GM06990 (cell line): ENCODE measurements around the gene PCP4L1.

Source experiments
- DNase-seq: peaks from one replicate; pipeline ENCODE4 v3.0.0-alpha.2; 2011; ENCODE audit not compliant: insufficient read length; ENCODE audit errors: extremely low read depth
- H3K27me3 ChIP-seq: replicated peaks from 2 replicates; pipeline ENCODE4 v1.6.0; 2011; ENCODE audit warnings: low read length; ENCODE audit not compliant: control insufficient read depth, insufficient read depth
- H3K36me3 ChIP-seq: 2 replicates; pipeline ENCODE4 v1.5.1; 2011; ENCODE audit warnings: low read length; ENCODE audit not compliant: control insufficient read depth, insufficient read depth
- H3K4me3 ChIP-seq: replicated peaks from 2 replicates; pipeline ENCODE4 v1.5.1; 2011; ENCODE audit warnings: low read depth, mild to moderate bottlenecking, control low read depth, low read length
- CTCF ChIP-seq: IDR thresholded peaks from 2 replicates; pipeline ENCODE4 v1.5.1; 2011; ENCODE audit warnings: low read length, control low read depth, mild to moderate bottlenecking, inconsistent platforms; ENCODE audit not compliant: insufficient read depth, poor library complexity, severe bottlenecking

PCP4L1 gene

GRCh38 chr1:161267321-161267720 lies 8.8 kb downstream of the PCP4L1 start:
- H3K36me3 ChIP-seq, result no peaks in the 10 kb centered on the region
- TF ChIP-seq CTCF, result no peak
- no peak overlapping the region for H3K4me3 ChIP-seq
- DNase-seq, result no peak
- no peaks in the 10 kb centered on the region for H3K27me3 ChIP-seq

DNA sequence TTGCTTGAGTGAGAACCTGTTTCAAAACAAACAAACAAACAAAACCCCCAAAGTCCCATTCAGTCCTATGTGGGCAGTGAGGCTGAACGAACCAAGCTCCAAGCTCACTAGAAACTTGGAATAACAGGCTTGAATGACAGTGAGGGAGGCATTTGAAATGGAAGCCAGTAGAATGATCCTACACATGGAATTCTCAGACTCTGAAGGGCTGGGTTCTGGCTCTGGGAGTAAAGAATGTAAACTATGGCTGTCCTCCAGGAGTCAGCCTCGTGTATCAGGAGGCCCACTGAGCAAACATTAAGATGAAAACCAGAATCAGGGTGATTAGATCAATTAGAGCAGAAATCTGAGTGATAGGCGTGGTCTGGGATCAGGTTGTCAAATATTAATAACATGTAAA lies 14.9 kb downstream of the PCP4L1 start:
- Histone ChIP-seq H3K27me3 (no peaks in the 10 kb centered on the region; the same call in 1 of the 2 replicates), H3K36me3 (no peaks in the 10 kb centered on the region), H3K4me3 (no peak overlapping the region)
- DNase-seq, result no peak
- TF ChIP-seq CTCF, result no peak

DNA sequence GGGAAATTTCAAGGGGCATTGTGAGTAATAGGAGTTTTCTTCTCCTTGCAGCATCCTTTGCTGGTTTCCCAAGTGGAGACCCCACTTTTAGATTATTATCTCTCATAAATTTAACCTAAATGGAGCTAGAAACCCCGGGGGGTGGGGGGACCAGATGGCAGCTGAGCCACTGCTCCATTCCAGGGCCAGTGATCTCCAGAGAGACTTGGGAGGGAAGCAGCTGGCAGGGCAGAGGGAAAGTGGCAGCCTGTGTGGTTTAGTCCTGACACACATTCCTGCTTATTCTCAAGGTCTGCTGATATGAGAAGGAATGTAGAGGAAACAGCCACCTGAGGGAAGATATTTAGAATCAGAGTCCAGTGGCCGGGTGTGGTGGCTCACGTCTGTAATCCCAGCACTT lies 16.3 kb downstream of the PCP4L1 start:
- Histone ChIP-seq H3K4me3 (no peak overlapping the region), H3K36me3 (no peaks in the 10 kb centered on the region), H3K27me3 (no peaks in the 10 kb centered on the region; the same call in 1 of the 2 replicates)
- no peak for DNase-seq
- TF ChIP-seq CTCF, result no peak

GRCh38 chr1:161282991-161283390 lies 24.4 kb downstream of the PCP4L1 start:
- peaks cover 1% of the 10 kb centered on the region; the same call in 1 of the 2 replicates for H3K27me3 ChIP-seq
- TF ChIP-seq CTCF, result no peak
- no peak for DNase-seq

DNA sequence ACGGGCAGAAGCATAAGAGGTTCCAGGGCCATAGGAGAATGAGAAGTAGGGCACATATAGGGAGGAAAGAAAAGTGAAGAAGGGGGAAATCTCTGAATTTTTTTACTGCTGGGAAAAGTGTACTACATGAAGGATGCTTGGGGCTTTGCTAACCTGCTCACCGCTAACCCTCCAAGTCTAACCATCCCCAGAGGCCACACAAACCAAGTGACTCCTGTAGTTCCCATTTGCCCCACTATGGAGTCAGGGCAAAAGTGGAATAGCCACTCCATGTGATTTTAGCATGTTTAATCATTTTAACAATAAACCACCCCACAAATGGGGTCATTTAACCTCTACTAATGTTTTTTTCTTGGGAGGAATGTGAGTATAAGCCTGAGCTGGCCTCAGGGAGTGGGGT lies 26.6 kb downstream of the PCP4L1 start:
- no peak for TF ChIP-seq CTCF
- no peak for DNase-seq
- peaks cover 1% of the 10 kb centered on the region; the same call in 1 of the 2 replicates for H3K27me3 ChIP-seq
- no peaks in the 10 kb centered on the region for H3K36me3 ChIP-seq
- H3K4me3 ChIP-seq, result no peak overlapping the region

More at GRCh38 chr1:161282991-161283390, 24.4 kb downstream of the PCP4L1 start:
- no peaks in the 10 kb centered on the region for H3K36me3 ChIP-seq
- H3K4me3 ChIP-seq, result no peak overlapping the region

DNA sequence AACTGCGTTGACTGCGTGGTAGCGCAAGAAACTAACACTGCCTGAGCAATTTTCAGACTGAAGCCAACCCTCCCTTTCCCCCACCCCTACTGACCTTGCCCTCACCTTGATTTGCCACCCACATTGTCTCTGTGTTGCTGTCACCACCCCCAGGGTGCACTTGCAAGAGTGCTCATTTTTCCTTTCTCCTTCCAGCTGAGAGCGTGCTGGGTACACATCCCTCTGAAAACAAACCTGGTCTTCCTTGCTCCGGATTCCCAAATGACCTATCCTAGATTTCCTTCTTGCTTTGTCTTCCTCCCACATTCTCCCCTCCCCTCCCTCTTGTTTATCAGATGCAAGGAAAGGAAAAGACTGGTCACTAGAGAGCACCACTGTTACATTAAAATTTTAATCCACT lies 27.0 kb downstream of the PCP4L1 start:
- Histone ChIP-seq H3K27me3 (peaks cover 1% of the 10 kb centered on the region; the same call in 1 of the 2 replicates), H3K36me3 (no peaks in the 10 kb centered on the region), H3K4me3 (no peak overlapping the region)
- no peak for TF ChIP-seq CTCF
- DNase-seq, result no peak
